GM12873 (cell line): ENCODE data around the gene PIAS3.

Experiments used
- TF ChIP-seq, protein P1 (sequence below): IDR thresholded peaks from 2 replicates; pipeline ENCODE4 v1.5.1; 2012; ENCODE audit warnings: low read depth, mild to moderate bottlenecking, moderate library complexity, low read length, control low read depth; ENCODE audit not compliant: insufficient read depth; ENCODE audit errors: missing control alignments

Gene PIAS3

DNA sequence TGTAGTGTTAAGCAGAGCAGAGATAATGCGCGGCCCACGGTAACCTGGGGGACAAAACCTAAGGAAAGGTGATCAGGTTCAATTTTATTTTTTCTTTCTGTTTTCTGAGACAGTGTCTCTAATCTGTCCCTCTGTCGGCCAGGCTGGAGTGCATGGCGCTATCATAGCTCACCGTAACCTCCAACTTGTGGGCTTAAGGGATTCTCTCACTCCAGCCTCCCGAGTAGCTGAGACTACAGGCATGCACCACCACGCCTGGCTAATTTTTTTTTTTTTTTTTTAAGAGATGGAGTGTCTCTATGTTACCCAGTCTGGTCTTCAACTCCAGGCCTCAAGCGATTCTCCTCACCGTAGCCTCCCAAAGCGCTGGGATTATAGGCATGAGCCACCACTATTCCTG, 27.5 kb upstream of the PIAS3 start:
- TF ChIP-seq, protein P1, sequence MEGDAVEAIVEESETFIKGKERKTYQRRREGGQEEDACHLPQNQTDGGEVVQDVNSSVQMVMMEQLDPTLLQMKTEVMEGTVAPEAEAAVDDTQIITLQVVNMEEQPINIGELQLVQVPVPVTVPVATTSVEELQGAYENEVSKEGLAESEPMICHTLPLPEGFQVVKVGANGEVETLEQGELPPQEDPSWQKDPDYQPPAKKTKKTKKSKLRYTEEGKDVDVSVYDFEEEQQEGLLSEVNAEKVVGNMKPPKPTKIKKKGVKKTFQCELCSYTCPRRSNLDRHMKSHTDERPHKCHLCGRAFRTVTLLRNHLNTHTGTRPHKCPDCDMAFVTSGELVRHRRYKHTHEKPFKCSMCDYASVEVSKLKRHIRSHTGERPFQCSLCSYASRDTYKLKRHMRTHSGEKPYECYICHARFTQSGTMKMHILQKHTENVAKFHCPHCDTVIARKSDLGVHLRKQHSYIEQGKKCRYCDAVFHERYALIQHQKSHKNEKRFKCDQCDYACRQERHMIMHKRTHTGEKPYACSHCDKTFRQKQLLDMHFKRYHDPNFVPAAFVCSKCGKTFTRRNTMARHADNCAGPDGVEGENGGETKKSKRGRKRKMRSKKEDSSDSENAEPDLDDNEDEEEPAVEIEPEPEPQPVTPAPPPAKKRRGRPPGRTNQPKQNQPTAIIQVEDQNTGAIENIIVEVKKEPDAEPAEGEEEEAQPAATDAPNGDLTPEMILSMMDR: no peak

DNA sequence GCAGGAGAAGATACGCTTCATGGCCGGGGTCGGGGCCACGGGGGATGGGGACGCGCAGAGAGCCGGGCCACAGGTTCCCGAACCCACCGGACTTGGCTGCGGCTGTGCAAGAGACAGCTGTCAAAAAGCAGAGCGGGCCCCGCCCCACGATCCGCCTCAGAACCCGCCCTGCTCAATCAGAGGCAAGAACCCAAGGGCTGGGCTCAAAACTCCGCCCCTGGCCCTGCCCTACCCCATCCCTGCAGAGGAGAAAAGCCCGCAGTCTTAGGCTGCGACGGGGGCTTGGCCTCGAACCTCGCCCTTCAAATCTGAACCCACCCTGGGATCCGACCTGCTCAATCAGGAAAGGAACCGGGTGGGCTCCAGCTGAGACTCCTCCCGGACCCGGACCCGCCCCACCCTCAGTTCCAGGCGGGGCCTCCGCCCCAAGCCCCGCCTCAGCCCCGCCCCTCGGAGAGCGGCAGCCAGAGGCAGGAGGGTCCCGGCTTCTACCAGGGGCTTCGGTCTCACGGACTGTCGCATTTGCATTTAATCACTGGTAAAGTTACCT, 26.9 kb upstream of the PIAS3 start, which contains the start of gene ANKRD35:
TSS of gene ANKRD35 (minus strand) at position 129 of the 550 bp plus-strand sequence. CDS start at position 21, 108 bp downstream.
- TF ChIP-seq, protein P1: no peak

DNA sequence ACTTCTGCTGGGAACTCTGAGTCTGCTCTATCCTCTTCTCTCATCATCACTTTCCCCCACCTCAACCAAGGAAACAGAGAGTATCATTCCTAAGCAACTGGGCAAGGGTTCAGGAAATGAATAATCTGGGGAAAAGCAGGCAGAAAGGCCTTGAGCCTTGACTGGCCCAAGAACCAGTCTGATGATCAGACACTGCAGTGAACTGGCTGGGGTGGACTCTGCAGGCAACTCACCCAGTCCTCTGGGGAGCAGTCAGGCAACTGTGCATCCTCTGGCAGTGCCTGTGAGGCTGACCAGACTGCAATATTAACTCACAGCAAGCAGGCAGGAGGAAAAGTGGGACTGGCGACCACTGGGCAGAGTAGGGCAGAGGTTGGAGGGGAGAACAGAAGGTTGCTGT, 25.8 kb upstream of the PIAS3 start:
- TF ChIP-seq, protein P1: no peak

DNA sequence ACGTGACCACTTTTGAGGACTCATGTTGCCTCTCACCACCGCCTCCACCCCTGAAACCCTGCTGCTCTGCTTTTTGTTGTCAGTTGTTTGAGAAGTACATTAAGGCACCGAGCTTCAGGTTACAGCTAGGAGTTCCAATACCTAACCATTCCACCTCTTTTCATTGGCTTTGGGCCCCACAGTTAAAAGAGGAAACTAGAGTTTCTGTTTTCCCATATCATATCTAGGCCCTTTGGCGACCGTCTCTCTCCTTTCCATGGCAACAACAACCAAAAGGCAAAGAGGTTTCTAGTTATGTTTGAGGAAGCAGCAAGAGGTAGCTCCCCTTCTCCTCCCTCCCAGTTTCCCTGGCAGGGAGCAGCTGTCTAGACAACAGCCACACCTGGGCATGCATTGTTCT, 20.9 kb upstream of the PIAS3 start:
- TF ChIP-seq, protein P1: no peak

DNA sequence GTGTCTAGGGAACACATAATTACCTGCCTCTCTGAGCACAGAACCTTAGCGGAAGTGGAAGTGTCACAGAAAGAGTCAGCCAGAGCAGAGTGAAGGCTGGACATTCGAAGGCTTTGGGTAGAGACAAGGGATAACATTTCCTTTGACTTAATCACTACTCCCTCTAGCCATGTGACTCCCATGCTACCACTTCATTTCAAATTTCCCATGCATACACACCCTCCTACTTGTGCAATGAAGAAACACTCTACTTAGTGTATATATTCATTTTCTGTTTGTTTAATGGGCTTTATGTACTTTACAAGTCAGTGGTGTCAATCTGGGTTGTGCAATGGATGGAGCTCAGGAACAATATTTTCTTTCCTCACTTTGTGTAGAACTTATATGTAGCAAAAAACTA, 19.8 kb upstream of the PIAS3 start:
- TF ChIP-seq, protein P1: no peak

DNA sequence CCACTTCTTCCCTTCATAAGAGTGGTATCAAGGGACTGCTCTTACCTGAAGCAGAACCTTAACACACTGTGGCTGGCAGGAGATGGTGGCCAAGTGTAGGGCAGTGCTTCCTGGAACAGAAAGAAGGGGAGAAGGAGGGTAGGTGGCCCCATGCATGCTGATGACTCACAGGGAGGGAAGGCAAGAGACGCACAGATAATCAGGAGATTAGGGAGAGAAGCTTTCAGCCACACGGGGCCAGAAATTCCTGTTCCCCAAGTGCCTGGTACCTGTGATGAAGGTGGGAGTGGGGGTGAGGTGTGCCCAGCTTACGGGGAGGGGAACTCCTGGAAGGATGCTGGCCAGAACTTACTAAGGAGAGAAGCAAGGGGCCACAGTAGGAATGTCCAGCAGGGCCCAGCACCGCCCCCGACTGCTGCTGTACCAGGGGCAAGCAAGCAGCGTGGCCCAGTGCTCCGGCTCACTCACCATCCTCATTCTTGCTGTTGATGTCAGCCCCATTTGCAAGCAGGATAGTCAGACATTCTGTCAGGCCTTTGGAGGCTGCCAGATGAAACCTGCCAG, 19.1 kb upstream of the PIAS3 start:
- TF ChIP-seq, protein P1: no peak

DNA sequence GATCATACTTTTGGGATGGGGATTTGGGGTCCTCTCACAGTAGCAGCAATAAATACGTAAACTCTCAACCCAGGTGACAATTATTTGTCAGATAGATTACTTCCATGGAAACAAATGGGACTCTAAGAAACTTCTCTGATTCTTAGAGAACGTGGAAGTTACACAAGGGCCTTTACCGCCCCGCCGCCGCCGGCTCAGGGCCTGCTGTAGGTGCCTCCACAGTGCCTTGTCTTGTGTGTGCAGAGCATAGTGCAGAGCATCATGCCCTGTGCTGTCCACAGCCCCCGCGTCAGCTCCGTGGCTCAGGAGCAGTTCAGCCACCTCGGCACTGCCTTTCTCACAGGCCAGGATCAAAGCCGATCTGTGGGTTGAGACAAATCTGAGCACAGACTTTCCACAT, 15.8 kb upstream of the PIAS3 start:
- TF ChIP-seq, protein P1: no peak
